ENCODE data around the gene EZH2. TPM values are rescaled to one million over a fixed set of nuclear protein-coding genes. Genes with fewer than 3 reads are reported as not detected.

Gene EZH2
- total and polyA plus RNA-seq, 12 donors, result 0.53 to 4.6 (median 1.4) TPM

DNA sequence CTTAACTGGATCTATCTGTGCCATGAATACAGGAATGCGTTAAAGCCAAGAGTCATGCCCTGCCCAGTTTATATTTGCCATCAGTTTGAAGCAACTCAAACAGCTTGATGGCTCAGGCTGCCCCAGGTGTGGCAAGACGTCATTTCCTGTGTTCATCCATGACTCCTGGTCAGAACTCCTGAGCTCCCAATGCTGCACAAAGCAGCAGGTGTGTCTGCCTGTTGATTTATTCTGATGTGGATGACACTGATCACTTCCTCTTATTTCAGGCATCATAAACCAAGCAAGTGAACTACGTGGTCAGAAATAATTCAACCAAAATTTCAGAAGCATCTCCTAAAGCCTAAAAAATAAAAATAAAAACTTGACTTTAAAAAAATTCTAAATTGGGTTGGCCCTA lies 68.5 kb downstream of the EZH2 start:
- no peak overlapping the region for H3K4me3 ChIP-seq
- TF ChIP-seq, protein P1, sequence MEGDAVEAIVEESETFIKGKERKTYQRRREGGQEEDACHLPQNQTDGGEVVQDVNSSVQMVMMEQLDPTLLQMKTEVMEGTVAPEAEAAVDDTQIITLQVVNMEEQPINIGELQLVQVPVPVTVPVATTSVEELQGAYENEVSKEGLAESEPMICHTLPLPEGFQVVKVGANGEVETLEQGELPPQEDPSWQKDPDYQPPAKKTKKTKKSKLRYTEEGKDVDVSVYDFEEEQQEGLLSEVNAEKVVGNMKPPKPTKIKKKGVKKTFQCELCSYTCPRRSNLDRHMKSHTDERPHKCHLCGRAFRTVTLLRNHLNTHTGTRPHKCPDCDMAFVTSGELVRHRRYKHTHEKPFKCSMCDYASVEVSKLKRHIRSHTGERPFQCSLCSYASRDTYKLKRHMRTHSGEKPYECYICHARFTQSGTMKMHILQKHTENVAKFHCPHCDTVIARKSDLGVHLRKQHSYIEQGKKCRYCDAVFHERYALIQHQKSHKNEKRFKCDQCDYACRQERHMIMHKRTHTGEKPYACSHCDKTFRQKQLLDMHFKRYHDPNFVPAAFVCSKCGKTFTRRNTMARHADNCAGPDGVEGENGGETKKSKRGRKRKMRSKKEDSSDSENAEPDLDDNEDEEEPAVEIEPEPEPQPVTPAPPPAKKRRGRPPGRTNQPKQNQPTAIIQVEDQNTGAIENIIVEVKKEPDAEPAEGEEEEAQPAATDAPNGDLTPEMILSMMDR (IDR thresholded peaks at IDR 0.05), result no peak
- H3K9me3 ChIP-seq, result no peaks in the 10 kb centered on the region
- peaks cover 0 to 74% (median 0%) of the 10 kb centered on the region in 9 donors for H3K36me3 ChIP-seq
- H3K27ac ChIP-seq, result no peak overlapping the region
- 90 to 93% methylated on average over 3 of the region's 3 CpGs for WGBS, 2 donors
- H3K27me3 ChIP-seq, result no peaks in the 10 kb centered on the region
- DNase-seq (no peak), ATAC-seq (no peak)
- intact Hi-C loops (cut with DNase I), result no loop called here
- H3K4me1 ChIP-seq, result no peaks in the 10 kb centered on the region

DNA sequence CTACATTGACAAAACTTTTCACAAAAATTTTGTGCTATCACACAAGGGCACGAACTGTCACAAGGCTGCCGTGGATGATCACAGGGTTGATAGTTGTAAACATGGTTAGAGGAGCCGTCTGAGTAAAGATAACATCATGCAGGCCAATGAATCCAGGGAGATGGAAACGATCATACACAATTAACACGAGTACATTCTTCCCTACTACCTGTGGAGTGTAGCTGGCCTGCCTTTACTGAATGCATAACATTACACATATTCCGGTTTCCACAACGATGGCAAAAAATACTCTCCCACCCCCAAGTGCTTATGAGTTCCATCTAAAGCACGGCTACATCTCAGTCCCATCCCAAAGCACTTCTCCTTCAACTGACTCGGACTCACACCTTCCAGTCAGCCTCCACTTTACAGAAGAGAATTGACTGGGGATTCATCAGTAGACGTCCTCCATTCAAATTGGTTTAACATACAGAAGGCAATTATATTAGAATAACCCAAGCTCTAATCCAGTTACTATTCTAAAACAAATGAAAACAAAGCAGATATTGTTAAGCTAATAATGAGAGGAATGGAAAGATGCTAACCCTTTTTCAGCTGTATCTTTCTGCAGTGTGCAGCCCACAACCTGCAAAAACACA lies 69.0 kb downstream of the EZH2 start:
- Histone ChIP-seq H3K27ac (no peak overlapping the region), H3K27me3 (no peaks in the 10 kb centered on the region), H3K36me3 (peaks cover 0 to 80% (median 0%) of the 10 kb centered on the region in 9 donors), H3K9me3 (no peaks in the 10 kb centered on the region), H3K4me1 (no peaks in the 10 kb centered on the region), H3K4me3 (no peak overlapping the region)
- TF ChIP-seq, protein P1 (IDR thresholded peaks at IDR 0.05), result no peak
- ATAC-seq (no peak), DNase-seq (no peak)
- 88% methylated on average over 10 of the region's 10 CpGs for WGBS, 2 donors
- intact Hi-C loops (cut with DNase I), result no loop called here

DNA sequence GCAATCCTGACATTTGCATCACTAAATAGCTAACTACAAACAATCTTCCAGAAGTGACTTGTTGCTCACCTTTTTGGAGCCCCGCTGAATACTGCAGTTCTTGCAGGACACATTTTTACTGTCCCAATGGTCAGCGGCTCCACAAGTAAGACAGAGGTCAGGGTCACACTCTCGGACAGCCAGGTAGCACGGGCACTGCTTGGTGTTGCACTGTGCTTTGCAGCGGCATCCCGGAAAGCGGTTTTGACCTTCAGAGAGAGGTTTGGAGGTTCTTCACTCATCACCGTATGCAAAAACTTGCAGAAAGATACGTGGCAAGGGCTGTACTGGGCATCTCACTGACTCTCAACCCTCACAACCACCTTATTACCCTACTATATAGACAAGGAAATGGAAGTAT lies 70.2 kb downstream of the EZH2 start:
- DNase-seq, result no peak
- H3K36me3 ChIP-seq, result peaks cover 0 to 82% (median 0%) of the 10 kb centered on the region in 9 donors
- no peak overlapping the region for H3K27ac ChIP-seq
- no peaks in the 10 kb centered on the region for H3K27me3 ChIP-seq
- H3K9me3 ChIP-seq, result no peaks in the 10 kb centered on the region
- H3K4me1 ChIP-seq, result no peaks in the 10 kb centered on the region
- intact Hi-C loops (cut with DNase I), result no loop called here
- TF ChIP-seq, protein P1 (IDR thresholded peaks at IDR 0.05), result no peak
- no peak overlapping the region for H3K4me3 ChIP-seq
- 90 to 92% methylated on average over 9 of the region's 9 CpGs for WGBS, 2 donors
- no peak for ATAC-seq

DNA sequence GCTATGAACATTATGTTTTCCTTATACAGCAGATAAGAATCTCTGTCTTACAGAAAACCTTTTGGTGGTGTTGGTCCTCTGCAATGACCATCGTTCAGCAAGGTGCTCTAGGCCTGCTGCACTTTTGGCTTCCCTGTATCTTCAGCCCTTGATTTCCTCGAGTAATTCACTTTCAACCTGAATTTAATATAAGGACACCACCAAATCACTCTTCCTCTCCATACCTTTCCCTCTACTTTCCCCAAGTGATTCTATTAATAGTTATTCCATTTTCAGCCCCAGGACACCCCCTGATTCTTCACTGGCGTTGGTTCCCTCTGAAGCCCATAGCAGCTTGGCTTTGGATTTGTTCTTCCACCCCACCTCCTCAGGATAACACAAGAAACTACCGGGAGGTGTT lies 72.2 kb downstream of the EZH2 start:
- Histone ChIP-seq H3K27ac (no peak overlapping the region), H3K36me3 (peaks cover 0 to 84% (median 0%) of the 10 kb centered on the region in 9 donors), H3K9me3 (no peaks in the 10 kb centered on the region), H3K4me3 (no peak overlapping the region), H3K4me1 (no peaks in the 10 kb centered on the region), H3K27me3 (no peaks in the 10 kb centered on the region)
- DNase-seq, result no peak
- no peak for ATAC-seq
- intact Hi-C loops (cut with DNase I), result no loop called here
- WGBS, 2 donors, result 83 to 90% methylated on average over 4 of the region's 4 CpGs
- TF ChIP-seq, protein P1 (IDR thresholded peaks at IDR 0.05), result no peak
